Ishikawa (cell line): ENCODE measurements around the gene ACSL5.

Source experiments
- CREB1 ChIP-seq: IDR thresholded peaks from 2 replicates; pipeline ENCODE4 v1.6.1; 2012; ENCODE audit warnings: low read depth
- EP300 ChIP-seq: IDR thresholded peaks from 2 replicates; pipeline ENCODE4 v1.6.1; 2012; ENCODE audit warnings: borderline replicate concordance
- MAX ChIP-seq: IDR thresholded peaks from 2 replicates; pipeline ENCODE4 v1.6.1; 2012
- NFIC ChIP-seq: IDR thresholded peaks from 2 replicates; pipeline ENCODE4 v1.6.1; 2012
- RAD21 ChIP-seq: IDR thresholded peaks from 2 replicates; pipeline ENCODE4 v1.6.1; 2012; ENCODE audit warnings: low read depth
- TAF1 ChIP-seq: IDR thresholded peaks from 2 replicates; pipeline ENCODE4 v1.6.1; 2012; ENCODE audit warnings: low read depth, mild to moderate bottlenecking
- TCF12 ChIP-seq: IDR thresholded peaks from 2 replicates; pipeline ENCODE4 v1.6.1; 2012; ENCODE audit warnings: low read depth
- USF1 ChIP-seq: IDR thresholded peaks from 2 replicates; pipeline ENCODE4 v1.6.1; 2012
- TF ChIP-seq, protein P1 (sequence below): IDR thresholded peaks from 2 replicates; pipeline ENCODE4 v1.6.1; 2012; ENCODE audit warnings: low read depth, mild to moderate bottlenecking

GRCh38 chr10:112345202-112345601 lies 28.7 kb upstream of the ACSL5 start:
- TF ChIP-seq, protein P1, sequence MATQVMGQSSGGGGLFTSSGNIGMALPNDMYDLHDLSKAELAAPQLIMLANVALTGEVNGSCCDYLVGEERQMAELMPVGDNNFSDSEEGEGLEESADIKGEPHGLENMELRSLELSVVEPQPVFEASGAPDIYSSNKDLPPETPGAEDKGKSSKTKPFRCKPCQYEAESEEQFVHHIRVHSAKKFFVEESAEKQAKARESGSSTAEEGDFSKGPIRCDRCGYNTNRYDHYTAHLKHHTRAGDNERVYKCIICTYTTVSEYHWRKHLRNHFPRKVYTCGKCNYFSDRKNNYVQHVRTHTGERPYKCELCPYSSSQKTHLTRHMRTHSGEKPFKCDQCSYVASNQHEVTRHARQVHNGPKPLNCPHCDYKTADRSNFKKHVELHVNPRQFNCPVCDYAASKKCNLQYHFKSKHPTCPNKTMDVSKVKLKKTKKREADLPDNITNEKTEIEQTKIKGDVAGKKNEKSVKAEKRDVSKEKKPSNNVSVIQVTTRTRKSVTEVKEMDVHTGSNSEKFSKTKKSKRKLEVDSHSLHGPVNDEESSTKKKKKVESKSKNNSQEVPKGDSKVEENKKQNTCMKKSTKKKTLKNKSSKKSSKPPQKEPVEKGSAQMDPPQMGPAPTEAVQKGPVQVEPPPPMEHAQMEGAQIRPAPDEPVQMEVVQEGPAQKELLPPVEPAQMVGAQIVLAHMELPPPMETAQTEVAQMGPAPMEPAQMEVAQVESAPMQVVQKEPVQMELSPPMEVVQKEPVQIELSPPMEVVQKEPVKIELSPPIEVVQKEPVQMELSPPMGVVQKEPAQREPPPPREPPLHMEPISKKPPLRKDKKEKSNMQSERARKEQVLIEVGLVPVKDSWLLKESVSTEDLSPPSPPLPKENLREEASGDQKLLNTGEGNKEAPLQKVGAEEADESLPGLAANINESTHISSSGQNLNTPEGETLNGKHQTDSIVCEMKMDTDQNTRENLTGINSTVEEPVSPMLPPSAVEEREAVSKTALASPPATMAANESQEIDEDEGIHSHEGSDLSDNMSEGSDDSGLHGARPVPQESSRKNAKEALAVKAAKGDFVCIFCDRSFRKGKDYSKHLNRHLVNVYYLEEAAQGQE: no peak
- TF ChIP-seq TAF1: no peak
- TF ChIP-seq CREB1: no peak
- TF ChIP-seq EP300: no peak
- no peak for TF ChIP-seq MAX
- no peak for TF ChIP-seq TCF12
- TF ChIP-seq NFIC: no peak
- no peak for TF ChIP-seq USF1
- no peak for TF ChIP-seq RAD21
